HepG2 (cell line): ENCODE data around the gene RTBDN. TPM values are rescaled to one million over a fixed set of nuclear protein-coding genes. Genes with fewer than 3 reads are reported as not detected.

ENCODE experiments used
- HDAC6 ChIP-seq: fragments of 200-600 bp; sonication (generic); IDR thresholded peaks from 2 replicates; pipeline ENCODE4 v1.7.0; 2017; ENCODE audit warnings: mild to moderate bottlenecking, antibody characterized with exemption, low read length, low read depth
- KAT8 ChIP-seq: IDR thresholded peaks from 2 replicates; pipeline ENCODE4 v1.6.1; 2016; ENCODE audit warnings: missing genetic modification reagents, missing compliant biosample characterization
- KDM5B ChIP-seq: sonication (generic); formaldehyde crosslinking; IDR thresholded peaks from 2 replicates; pipeline ENCODE4 v1.4.0; 2020; ENCODE audit warnings: missing genetic modification reagents, mild to moderate bottlenecking, borderline replicate concordance
- POLR2A ChIP-seq, 2 experiments: IDR thresholded peaks; 2 replicates each; pipeline ENCODE4 v1.6.1; 2011; ENCODE audit warnings: low read depth in 2 of 2, low read length in 2 of 2, mild to moderate bottlenecking in 1 of 2, moderate library complexity in 1 of 2; ENCODE audit not compliant: insufficient read depth in 1 of 2
- POLR2AphosphoS5 ChIP-seq: IDR thresholded peaks from 2 replicates; pipeline ENCODE4 v1.6.1; 2012; ENCODE audit warnings: low read depth, low read length
- RELA ChIP-seq: sonication (generic); formaldehyde crosslinking; IDR thresholded peaks from 2 replicates; pipeline ENCODE4 v1.4.0; 2020; ENCODE audit warnings: missing genetic modification reagents
- ZNF138 ChIP-seq: sonication (generic); formaldehyde crosslinking; IDR thresholded peaks from 2 replicates; pipeline ENCODE4 v1.5.0; 2020; ENCODE audit warnings: mild to moderate bottlenecking, low read depth, missing genetic modification reagents
- ZNF143 ChIP-seq: sonication (generic); formaldehyde crosslinking; IDR thresholded peaks from 2 replicates; pipeline ENCODE4 v1.4.0; 2020; ENCODE audit warnings: missing genetic modification reagents
- ZNF614 ChIP-seq: IDR thresholded peaks from 2 replicates; pipeline ENCODE4 v1.6.1; 2018; ENCODE audit warnings: missing biosample characterization, missing genetic modification reagents, inconsistent platforms, borderline replicate concordance
- ZNF749 ChIP-seq: sonication (generic); formaldehyde crosslinking; IDR thresholded peaks from 2 replicates; pipeline ENCODE4 v1.8.0; 2022; ENCODE audit warnings: mild to moderate bottlenecking, missing genetic modification reagents, moderate library complexity, borderline replicate concordance
- ZNF83 ChIP-seq: sonication (generic); formaldehyde crosslinking; IDR thresholded peaks from 2 replicates; pipeline ENCODE4 v1.4.0; 2020; ENCODE audit warnings: missing genetic modification reagents, mild to moderate bottlenecking, borderline replicate concordance
- polyA plus RNA-seq, 8 experiments: library from polyadenylated mRNA; depleted of rRNA in 3 of 8; stranded (reverse) in 7 of 8; unstranded in 1 of 8; fragments of >200 nt; fragmentation: Illumina TruSeq in 4 of 8; extraction: Trizol in 4 of 8; gene quantifications; 2 replicates each; pipeline versions ENCODE4 v1.2.1 to v1.2.3, GENCODE V29; 2011 to 2016; ENCODE audit warnings: low read depth in 4 of 8, missing spikeins in 1 of 8, mixed read lengths in 1 of 8; ENCODE audit not compliant: insufficient read depth in 1 of 8
- total RNA-seq, 5 experiments: library from RNA; depleted of rRNA; stranded (reverse); fragments of >200 nt; fragmentation: Illumina TruSeq; extraction: Trizol; gene quantifications; 2 replicates each; pipeline ENCODE4 v1.2.3, GENCODE V29; 2016; ENCODE audit warnings: low read depth in 1 of 5
- TF ChIP-seq, protein P1 (sequence below): sonication (generic); formaldehyde crosslinking; IDR thresholded peaks from 2 replicates; pipeline ENCODE4 v1.9.0; 2021; ENCODE audit warnings: mild to moderate bottlenecking, missing genetic modification reagents
- TF ChIP-seq, protein P2 (sequence below): sonication (generic); formaldehyde crosslinking; conservative IDR thresholded peaks from 2 replicates; pipeline ENCODE4 v1.8.0; 2022; ENCODE audit warnings: mild to moderate bottlenecking, moderate library complexity, missing genetic modification reagents

Gene RTBDN
- total and polyA plus RNA-seq, 2 of the 13 experiments (the other 11 are each of a cell fraction or from before 2014, with no cell fraction given): 0.27 to 0.48 TPM

DNA sequence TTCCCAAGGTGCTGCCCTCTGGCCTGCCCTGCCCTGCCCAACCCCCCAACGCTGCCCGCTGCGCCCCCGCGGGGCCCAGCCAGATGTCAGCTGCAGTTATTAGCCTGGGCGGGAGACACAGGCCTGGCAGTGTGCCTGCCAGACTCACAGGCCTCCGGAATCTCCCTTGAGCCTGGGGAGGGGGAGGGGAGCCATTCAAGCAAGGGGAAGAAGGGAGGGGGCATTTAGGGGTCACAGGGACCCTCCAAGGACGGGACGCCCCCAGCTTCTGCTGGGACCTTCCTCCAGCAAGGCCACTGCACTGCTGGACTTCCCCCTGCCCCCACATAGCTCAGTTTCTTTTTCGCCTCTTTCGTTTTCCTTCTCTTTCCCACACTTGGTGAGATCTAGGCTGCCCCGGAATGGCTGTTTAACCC lies 45.7 kb downstream of the RTBDN start (continued):
- TF ChIP-seq ZNF614 (no peak), ZNF138 (CRISPR knock-in tag) (no peak), POLR2A (IDR thresholded peaks at IDR 0.05; ENCODE audit: insufficient read depth in 1 of 2, low read depth in 2 of 2, low read length in 2 of 2) (no peak), ZNF143 (CRISPR knock-in tag) (no peak), KDM5B (CRISPR knock-in tag) (no peak), HDAC6 (no peak), KAT8 (CRISPR knock-in tag) (no peak), ZNF83 (CRISPR knock-in tag) (no peak), POLR2AphosphoS5 (no peak), RELA (CRISPR knock-in tag) (no peak), ZNF749 (CRISPR knock-in tag) (peak; percentile 52; the same call in 1 of the 2 replicates)
- TF ChIP-seq, protein P1, sequence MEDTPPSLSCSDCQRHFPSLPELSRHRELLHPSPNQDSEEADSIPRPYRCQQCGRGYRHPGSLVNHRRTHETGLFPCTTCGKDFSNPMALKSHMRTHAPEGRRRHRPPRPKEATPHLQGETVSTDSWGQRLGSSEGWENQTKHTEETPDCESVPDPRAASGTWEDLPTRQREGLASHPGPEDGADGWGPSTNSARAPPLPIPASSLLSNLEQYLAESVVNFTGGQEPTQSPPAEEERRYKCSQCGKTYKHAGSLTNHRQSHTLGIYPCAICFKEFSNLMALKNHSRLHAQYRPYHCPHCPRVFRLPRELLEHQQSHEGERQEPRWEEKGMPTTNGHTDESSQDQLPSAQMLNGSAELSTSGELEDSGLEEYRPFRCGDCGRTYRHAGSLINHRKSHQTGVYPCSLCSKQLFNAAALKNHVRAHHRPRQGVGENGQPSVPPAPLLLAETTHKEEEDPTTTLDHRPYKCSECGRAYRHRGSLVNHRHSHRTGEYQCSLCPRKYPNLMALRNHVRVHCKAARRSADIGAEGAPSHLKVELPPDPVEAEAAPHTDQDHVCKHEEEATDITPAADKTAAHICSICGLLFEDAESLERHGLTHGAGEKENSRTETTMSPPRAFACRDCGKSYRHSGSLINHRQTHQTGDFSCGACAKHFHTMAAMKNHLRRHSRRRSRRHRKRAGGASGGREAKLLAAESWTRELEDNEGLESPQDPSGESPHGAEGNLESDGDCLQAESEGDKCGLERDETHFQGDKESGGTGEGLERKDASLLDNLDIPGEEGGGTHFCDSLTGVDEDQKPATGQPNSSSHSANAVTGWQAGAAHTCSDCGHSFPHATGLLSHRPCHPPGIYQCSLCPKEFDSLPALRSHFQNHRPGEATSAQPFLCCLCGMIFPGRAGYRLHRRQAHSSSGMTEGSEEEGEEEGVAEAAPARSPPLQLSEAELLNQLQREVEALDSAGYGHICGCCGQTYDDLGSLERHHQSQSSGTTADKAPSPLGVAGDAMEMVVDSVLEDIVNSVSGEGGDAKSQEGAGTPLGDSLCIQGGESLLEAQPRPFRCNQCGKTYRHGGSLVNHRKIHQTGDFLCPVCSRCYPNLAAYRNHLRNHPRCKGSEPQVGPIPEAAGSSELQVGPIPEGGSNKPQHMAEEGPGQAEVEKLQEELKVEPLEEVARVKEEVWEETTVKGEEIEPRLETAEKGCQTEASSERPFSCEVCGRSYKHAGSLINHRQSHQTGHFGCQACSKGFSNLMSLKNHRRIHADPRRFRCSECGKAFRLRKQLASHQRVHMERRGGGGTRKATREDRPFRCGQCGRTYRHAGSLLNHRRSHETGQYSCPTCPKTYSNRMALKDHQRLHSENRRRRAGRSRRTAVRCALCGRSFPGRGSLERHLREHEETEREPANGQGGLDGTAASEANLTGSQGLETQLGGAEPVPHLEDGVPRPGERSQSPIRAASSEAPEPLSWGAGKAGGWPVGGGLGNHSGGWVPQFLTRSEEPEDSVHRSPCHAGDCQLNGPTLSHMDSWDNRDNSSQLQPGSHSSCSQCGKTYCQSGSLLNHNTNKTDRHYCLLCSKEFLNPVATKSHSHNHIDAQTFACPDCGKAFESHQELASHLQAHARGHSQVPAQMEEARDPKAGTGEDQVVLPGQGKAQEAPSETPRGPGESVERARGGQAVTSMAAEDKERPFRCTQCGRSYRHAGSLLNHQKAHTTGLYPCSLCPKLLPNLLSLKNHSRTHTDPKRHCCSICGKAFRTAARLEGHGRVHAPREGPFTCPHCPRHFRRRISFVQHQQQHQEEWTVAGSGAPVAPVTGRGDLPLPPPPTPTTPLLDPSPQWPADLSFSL (CRISPR knock-in tag): no peak
- TF ChIP-seq, protein P2, sequence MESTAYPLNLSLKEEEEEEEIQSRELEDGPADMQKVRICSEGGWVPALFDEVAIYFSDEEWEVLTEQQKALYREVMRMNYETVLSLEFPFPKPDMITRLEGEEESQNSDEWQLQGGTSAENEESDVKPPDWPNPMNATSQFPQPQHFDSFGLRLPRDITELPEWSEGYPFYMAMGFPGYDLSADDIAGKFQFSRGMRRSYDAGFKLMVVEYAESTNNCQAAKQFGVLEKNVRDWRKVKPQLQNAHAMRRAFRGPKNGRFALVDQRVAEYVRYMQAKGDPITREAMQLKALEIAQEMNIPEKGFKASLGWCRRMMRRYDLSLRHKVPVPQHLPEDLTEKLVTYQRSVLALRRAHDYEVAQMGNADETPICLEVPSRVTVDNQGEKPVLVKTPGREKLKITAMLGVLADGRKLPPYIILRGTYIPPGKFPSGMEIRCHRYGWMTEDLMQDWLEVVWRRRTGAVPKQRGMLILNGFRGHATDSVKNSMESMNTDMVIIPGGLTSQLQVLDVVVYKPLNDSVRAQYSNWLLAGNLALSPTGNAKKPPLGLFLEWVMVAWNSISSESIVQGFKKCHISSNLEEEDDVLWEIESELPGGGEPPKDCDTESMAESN: no peak
